ENCODE measurements around the gene ALOXE3.

- TF ChIP-seq, protein P1, sequence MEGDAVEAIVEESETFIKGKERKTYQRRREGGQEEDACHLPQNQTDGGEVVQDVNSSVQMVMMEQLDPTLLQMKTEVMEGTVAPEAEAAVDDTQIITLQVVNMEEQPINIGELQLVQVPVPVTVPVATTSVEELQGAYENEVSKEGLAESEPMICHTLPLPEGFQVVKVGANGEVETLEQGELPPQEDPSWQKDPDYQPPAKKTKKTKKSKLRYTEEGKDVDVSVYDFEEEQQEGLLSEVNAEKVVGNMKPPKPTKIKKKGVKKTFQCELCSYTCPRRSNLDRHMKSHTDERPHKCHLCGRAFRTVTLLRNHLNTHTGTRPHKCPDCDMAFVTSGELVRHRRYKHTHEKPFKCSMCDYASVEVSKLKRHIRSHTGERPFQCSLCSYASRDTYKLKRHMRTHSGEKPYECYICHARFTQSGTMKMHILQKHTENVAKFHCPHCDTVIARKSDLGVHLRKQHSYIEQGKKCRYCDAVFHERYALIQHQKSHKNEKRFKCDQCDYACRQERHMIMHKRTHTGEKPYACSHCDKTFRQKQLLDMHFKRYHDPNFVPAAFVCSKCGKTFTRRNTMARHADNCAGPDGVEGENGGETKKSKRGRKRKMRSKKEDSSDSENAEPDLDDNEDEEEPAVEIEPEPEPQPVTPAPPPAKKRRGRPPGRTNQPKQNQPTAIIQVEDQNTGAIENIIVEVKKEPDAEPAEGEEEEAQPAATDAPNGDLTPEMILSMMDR (IDR thresholded peaks at IDR 0.05), result no peak
- no peak for TF ChIP-seq EP300 (IDR thresholded peaks at IDR 0.05)
- no peak for TF ChIP-seq POLR2A (IDR thresholded peaks at IDR 0.05)
- no peak for TF ChIP-seq POLR2AphosphoS5 (IDR thresholded peaks at IDR 0.05)
These were observed 43.2 kb upstream of the ALOXE3 start for GRCh38 chr17:8161289-8162232.

Data from sigmoid colon (tissue), 4 donors.